SK-N-SH (cell line): ENCODE data around the gene SDR39U1.

Experiments used
- ELF1 ChIP-seq: IDR thresholded peaks from 2 replicates; pipeline ENCODE4 v1.4.0; 2012
- GABPA ChIP-seq: IDR thresholded peaks from 2 replicates; pipeline ENCODE4 v1.4.0; 2012; ENCODE audit warnings: low read depth, mild to moderate bottlenecking
- POLR2AphosphoS5 ChIP-seq: IDR thresholded peaks from 2 replicates; pipeline ENCODE4 v1.6.1; 2012; ENCODE audit warnings: low read depth, low read length
- TF ChIP-seq, protein P1 (sequence below): IDR thresholded peaks from 2 replicates; pipeline ENCODE4 v1.4.0; 2012; ENCODE audit warnings: low read depth
- TF ChIP-seq, protein P2 (sequence below): fragments of 200-600 bp; sonication (generic); IDR thresholded peaks from 2 replicates; pipeline ENCODE4 v1.6.1; 2017; ENCODE audit warnings: antibody characterized with exemption, mild to moderate bottlenecking, moderate library complexity

DNA sequence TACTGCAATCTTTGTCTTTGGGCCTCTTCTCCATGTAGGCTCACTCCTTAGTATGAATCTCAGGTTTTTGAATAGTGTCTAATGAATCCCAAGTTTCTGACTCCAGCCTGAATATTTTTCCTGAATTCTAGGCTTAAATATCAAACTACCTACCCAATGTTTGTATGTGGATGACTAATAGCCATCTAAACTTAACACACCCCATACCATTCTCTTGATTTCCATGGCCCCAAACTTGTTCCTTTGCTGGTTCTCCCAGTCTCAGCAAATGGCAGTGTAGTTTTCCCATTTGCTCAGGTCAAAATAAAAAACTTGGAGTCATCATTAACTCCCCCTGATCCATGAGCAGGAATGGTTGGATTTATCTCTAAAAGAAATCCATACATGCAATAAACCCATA lies 18.8 kb upstream of the SDR39U1 start:
- TF ChIP-seq, protein P1, sequence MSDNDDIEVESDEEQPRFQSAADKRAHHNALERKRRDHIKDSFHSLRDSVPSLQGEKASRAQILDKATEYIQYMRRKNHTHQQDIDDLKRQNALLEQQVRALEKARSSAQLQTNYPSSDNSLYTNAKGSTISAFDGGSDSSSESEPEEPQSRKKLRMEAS = no peak
- TF ChIP-seq GABPA (no peak), POLR2AphosphoS5 (no peak), ELF1 (no peak)
- TF ChIP-seq, protein P2, sequence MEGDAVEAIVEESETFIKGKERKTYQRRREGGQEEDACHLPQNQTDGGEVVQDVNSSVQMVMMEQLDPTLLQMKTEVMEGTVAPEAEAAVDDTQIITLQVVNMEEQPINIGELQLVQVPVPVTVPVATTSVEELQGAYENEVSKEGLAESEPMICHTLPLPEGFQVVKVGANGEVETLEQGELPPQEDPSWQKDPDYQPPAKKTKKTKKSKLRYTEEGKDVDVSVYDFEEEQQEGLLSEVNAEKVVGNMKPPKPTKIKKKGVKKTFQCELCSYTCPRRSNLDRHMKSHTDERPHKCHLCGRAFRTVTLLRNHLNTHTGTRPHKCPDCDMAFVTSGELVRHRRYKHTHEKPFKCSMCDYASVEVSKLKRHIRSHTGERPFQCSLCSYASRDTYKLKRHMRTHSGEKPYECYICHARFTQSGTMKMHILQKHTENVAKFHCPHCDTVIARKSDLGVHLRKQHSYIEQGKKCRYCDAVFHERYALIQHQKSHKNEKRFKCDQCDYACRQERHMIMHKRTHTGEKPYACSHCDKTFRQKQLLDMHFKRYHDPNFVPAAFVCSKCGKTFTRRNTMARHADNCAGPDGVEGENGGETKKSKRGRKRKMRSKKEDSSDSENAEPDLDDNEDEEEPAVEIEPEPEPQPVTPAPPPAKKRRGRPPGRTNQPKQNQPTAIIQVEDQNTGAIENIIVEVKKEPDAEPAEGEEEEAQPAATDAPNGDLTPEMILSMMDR = no peak
